HFFc6 (cell line): ENCODE data around the gene ADI1. TPM values are rescaled to one million over a fixed set of nuclear protein-coding genes. Genes with fewer than 3 reads are reported as not detected.

Experiments
- DNase-seq: peaks from one replicate; pipeline ENCODE4 v3.0.0-alpha.2; 2018
- H3K27ac Mint-ChIP-seq: 2 replicates; pipeline ENCODE4 v1.8.0; 2020; ENCODE audit warnings: mild to moderate bottlenecking, mixed read lengths
- H3K27me3 Mint-ChIP-seq: 2 replicates; pipeline ENCODE4 v1.8.0; 2021; ENCODE audit warnings: mild to moderate bottlenecking, moderate library complexity, mixed read lengths; ENCODE audit not compliant: insufficient read depth
- H3K36me3 Mint-ChIP-seq: 2 replicates; pipeline ENCODE4 v1.8.0; 2021; ENCODE audit warnings: low read depth, mixed read lengths
- H3K4me1 Mint-ChIP-seq: 2 replicates; pipeline ENCODE4 v1.8.0; 2020; ENCODE audit warnings: low read depth, mixed read lengths
- H3K4me3 Mint-ChIP-seq: 2 replicates; pipeline ENCODE4 v1.8.0; 2020; ENCODE audit warnings: mild to moderate bottlenecking, moderate library complexity, mixed read lengths
- H3K9me3 Mint-ChIP-seq: 2 replicates; pipeline ENCODE4 v1.8.0; 2020; ENCODE audit warnings: mild to moderate bottlenecking, mixed read lengths
- CTCF ChIP-seq: fragments of 200-600 bp; sonication (generic); IDR thresholded peaks from 2 replicates; pipeline ENCODE4 v1.5.0; 2021; ENCODE audit warnings: antibody characterized with exemption, mild to moderate bottlenecking
- total RNA-seq, 6 experiments: library from RNA; stranded (reverse); fragmentation: NEBNext Ultra II Directional; extraction: Animal tissue kit (Norgen Biotek cat#: 25700); gene quantifications; 2 replicates in 1 of 6; 3 replicates in 5 of 6; pipeline ENCODE4 v1.2.3, GENCODE V29; 2021

The ADI1 gene
- total RNA-seq, 6 experiments from 2014 or later: 66.6 to 94.2 (median 75.5) TPM

DNA sequence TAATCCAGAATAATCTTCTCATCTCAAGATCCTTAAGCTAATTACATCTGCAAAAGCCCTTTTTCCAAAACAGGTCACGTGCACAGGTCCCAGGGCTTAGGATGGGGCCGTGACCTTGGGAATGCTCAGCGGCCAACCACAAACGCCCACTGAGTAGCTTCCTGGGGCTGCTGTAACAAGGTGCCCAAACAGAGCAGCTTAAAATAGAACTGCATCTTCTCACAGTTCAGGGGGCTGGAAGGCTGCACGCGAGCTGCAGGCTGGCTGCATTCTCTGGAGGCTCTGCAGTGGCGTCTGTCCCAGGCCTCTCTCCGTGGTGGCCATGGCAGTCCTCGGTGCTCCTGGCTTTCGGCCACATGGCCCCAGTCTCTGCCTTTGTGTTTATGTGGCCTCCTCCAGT lies 31.9 kb downstream of the ADI1 start:
- H3K4me3 Mint-ChIP-seq: no peak overlapping the region
- no peak for TF ChIP-seq CTCF
- H3K27me3 Mint-ChIP-seq: peaks cover 5% of the 10 kb centered on the region
- H3K4me1 Mint-ChIP-seq: no peaks in the 10 kb centered on the region
- H3K27ac Mint-ChIP-seq: no peak overlapping the region
- DNase-seq: no peak
- H3K36me3 Mint-ChIP-seq: peaks cover 7% of the 10 kb centered on the region; the same call in 1 of the 2 replicates
- H3K9me3 Mint-ChIP-seq: no peaks in the 10 kb centered on the region

- H3K4me3 Mint-ChIP-seq: no peak overlapping the region
- H3K27ac Mint-ChIP-seq: no peak overlapping the region
- DNase-seq: no peak
- TF ChIP-seq CTCF: no peak
- no peaks in the 10 kb centered on the region for H3K9me3 Mint-ChIP-seq
- peaks cover 7% of the 10 kb centered on the region for H3K27me3 Mint-ChIP-seq
- H3K36me3 Mint-ChIP-seq: peaks cover 7% of the 10 kb centered on the region; the same call in 1 of the 2 replicates
- no peaks in the 10 kb centered on the region for H3K4me1 Mint-ChIP-seq
Measured at GRCh38 chr2:3487028-3487425, 32.3 kb downstream of the ADI1 start.

GRCh38 chr2:3486047-3487027 lies 33.0 kb downstream of the ADI1 start:
- Mint-ChIP-seq H3K36me3 (peaks cover 7% of the 10 kb centered on the region; the same call in 1 of the 2 replicates), H3K4me1 (no peaks in the 10 kb centered on the region), H3K27ac (no peak overlapping the region), H3K9me3 (no peaks in the 10 kb centered on the region), H3K4me3 (no peak overlapping the region), H3K27me3 (peaks cover 9% of the 10 kb centered on the region)
- no peak for DNase-seq
- no peak for TF ChIP-seq CTCF

DNA sequence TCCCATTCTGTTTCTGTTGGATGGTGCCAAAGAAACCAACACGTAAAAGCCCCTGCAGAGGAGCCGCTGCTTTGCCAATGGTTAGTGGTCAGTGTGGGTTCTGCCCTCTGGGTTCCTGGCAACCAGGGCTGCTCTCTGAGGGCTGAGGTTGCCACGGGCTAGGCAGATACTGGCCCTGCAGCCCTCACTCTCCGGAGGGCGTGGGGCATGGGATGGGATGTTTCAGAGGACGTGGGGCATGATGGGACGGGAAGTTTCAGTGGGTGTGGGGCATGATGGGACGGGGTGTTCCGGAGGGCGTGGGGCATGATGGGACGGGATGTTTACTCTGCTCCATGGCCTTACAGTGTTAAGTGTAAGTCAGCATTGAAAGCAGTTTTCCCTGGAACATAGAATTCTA lies 34.2 kb downstream of the ADI1 start:
- peaks cover 7% of the 10 kb centered on the region for H3K36me3 Mint-ChIP-seq
- H3K27me3 Mint-ChIP-seq: peaks cover 9% of the 10 kb centered on the region
- H3K4me3 Mint-ChIP-seq: no peak overlapping the region
- H3K4me1 Mint-ChIP-seq: no peaks in the 10 kb centered on the region
- H3K27ac Mint-ChIP-seq: no peak overlapping the region
- no peaks in the 10 kb centered on the region for H3K9me3 Mint-ChIP-seq
- no peak for TF ChIP-seq CTCF
- no peak for DNase-seq

DNA sequence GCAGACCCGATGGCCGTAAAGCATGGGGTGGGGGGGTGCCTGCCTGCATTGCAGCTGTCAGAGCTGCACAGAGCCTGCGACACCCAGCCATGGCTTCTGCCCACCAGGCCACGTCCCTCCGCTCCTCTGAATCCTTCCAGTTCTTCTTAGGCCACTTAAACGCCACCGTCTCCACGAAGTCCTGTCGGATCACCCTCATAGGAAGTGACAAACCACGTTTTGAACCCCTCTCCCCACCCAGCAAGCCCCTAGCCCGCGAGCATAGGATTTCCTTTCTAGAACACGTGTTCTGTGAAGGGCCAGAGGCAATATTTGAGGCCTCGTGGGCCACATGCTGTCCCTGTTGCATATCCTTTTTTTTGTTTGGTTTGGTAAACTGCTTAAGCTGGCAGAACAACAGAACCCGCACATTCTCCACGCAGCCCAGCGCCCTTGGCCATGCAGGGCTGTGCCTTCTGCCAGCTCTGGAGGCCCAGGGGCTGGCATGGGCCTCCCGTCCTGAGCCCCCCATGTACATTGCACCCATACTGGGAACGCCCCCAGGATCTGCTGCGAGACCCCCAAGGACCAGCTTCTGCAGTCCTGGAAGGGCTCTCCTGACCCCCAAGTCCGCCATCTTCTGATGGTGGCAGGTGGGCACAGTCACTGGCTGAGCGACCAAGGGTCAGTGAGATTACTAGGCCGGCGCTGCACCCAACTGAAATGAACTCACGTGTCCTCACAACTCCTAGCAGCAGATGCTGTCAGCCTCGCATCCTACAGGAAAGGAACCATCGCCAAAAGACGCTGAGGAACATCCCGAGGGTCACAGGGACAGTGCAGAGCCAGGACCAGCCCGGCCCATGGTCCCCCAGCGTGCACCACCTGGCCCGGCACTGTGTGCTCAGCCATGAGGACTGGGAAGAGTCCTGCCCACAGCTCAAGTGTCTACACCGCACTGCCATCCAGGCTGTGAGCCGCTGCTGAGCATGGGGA lies 35.1 kb downstream of the ADI1 start:
- no peak for DNase-seq
- Mint-ChIP-seq H3K9me3 (no peaks in the 10 kb centered on the region), H3K27me3 (peaks cover 9% of the 10 kb centered on the region), H3K4me1 (no peaks in the 10 kb centered on the region), H3K36me3 (peaks cover 13% of the 10 kb centered on the region), H3K27ac (no peak overlapping the region), H3K4me3 (no peak overlapping the region)
- TF ChIP-seq CTCF: no peak
